Stimulated activated CD4-positive, alpha-beta T cell treated with anti-CD3 and anti-CD28 coated beads, Interleukin-1b, Interleukin-23, amount 100 ng/mL, for 1 hour (primary cell): Measurements from ENCODE around the gene ZBTB18.
"Not testable (repeated sequence)": the region's sequence is repeated elsewhere in the genome, so short reads cannot be mapped to it uniquely, and the experiment has no call there.

ENCODE experiments used
- DNase-seq, 2 donors: peaks; one replicate each; pipeline ENCODE4 v3.0.0-alpha.2; 2020; ENCODE audit warnings: low read depth in 2 of 2

ZBTB18 gene

GRCh38 chr1:244050835-244051444 is at the start of gene ZBTB18:
Gene ZBTB18, plus strand, starts transcription at chr1:244051283. Its CDS starts 149 bp downstream, at chr1:244051432.
- no peak for DNase-seq

DNA sequence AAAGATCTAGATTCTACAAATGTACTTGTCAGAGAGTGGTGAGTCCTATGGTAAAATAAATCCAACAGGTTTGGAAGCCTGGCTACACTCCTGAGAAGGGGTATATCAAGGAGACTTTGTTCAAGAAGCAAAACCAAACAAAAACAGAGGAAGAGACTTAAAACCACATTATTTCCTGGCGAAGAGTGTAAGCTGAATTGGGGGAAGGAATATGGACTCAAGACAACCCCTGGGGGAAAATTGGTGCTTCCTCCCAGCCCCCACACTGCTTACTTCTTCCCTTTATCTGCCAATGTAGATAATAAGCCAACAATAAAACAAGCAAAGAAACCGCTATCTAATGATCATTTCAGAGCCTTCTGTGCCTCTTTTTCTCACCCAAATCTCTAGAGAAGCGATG is 48.4 kb upstream of the ZBTB18 start:
- DNase-seq = no peak

DNA sequence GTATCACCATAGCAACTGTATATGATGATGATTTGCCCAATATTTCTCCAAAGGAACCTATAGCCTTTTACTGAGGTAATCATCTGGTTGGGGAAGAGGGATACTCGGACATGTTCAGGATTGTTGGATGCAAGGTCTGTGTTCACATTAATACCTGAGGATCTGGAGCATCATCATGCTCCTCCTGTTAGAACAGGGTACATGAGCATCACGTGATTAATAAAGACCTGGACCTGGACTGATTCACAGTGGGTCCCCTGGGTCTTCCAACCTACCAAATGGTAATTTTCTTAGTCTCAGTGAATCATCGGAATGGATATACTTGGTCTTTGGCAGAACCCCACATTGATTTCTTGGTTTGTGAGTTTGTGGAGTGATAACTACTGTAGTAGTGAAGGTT is 45.6 kb upstream of the ZBTB18 start:
- DNase-seq = no peak

DNA sequence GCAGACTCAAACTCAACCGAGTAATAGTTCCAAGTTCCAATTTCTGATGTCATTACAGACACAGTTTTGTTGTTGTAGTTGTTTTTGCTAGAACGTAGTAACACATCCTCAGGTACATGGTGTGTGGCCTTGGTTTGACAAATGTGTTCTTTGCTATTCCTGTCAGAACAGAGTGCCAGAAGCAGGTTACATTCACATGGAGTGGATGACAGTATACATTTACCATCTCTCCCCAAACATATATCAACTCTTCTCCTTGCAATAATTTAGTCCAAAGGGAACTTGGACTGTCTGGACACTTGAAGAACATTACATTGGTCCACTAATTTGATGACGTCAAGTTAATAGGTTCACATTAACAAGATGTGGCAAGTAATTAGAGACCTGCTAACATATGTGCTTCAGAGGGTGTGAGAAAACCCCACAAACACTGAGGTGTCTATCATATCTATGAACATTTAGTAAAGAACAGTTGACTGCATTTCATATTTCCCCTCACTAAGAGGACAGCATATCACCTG is 44.6 kb upstream of the ZBTB18 start:
- no peak for DNase-seq

DNA sequence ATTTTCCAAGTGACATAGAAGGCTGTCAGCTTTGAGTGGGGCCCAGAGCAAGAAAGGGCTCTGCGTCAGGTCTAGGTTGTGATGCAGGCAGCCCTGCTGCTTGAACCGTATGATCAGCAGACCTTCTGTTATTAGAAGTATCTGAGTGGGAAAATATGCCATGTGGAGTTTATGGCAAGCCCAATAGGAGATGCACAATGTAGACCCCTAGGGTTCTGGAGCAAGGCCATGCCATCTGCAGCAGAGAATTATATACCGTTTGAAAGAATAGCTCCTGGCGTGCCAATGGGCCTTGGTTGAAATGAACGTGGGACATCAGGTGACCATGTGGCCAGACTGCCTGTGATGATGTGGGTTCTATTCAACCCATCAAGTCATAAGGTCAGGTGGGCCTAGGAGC is 44.1 kb upstream of the ZBTB18 start:
- DNase-seq = no peak

GRCh38 chr1:244010191-244010590 is 40.9 kb upstream of the ZBTB18 start:
- DNase-seq = peak in 1 of 2 donors; percentile 10

- no peak for DNase-seq
These were observed 40.4 kb upstream of the ZBTB18 start for GRCh38 chr1:244010703-244011123.

DNA sequence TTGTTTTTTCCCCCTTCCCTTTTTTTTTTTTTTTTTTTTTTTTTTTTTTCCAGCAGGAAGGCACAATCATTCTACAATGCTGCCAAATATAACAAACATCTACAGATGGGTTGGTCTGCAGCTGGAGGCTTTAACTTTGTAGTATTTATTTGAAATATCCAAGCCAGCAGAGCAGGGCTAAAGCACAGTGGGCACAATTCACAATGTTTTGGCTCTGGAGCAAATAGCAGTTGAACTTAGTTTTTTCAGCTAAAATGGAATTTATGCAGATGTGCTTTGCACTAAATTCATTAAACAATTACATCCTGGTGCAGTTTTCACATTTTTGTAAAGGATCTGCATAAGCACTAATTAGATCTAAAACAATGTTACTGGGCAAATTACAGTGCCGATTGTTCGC is 39.8 kb upstream of the ZBTB18 start:
- no peak for DNase-seq

DNA sequence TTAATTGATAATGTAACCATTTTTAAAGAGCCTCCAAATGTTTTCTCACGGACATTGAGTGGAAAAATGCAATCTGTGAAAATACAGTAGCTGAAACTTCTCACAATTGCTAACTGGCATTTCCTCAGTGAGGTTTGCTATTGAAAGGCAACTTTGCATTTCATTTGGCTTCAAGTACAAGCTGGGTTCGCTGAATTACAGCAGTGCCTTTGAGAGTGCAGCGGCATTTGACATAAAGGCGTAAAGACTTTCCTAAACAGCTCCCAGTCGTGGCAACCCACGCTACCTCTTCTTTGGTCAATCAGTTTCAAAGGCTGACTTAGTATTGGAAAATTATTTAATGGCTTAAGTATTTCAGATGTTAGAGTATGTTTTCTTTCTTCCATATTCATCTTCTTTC is 39.3 kb upstream of the ZBTB18 start:
- DNase-seq = no peak

DNA sequence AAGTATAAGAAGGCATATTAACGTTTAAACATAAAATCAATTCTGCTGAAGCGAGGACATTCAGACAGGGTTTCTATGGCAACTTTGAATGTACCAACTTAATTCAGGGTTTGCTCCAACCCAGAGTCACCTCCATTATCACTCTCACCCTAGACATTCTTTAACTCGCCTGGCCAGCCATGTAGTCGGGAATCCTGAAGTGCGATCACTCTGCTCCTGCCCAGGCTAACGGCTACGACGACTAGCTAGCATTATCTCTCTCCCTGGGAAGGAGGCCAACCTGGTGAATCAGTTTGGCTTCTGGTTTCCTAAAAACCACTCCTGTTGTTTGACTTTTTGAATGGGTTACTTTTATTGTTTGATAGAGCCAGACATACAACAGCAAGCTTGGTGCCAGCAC is 38.9 kb upstream of the ZBTB18 start:
- DNase-seq = no peak

GRCh38 chr1:244013100-244013499 is 38.0 kb upstream of the ZBTB18 start:
- no peak for DNase-seq

GRCh38 chr1:244014862-244015261 is 36.2 kb upstream of the ZBTB18 start:
- DNase-seq = not testable (repeated sequence)

- DNase-seq = no peak
These were observed 31.0 kb upstream of the ZBTB18 start for GRCh38 chr1:244019982-244020485.

DNA sequence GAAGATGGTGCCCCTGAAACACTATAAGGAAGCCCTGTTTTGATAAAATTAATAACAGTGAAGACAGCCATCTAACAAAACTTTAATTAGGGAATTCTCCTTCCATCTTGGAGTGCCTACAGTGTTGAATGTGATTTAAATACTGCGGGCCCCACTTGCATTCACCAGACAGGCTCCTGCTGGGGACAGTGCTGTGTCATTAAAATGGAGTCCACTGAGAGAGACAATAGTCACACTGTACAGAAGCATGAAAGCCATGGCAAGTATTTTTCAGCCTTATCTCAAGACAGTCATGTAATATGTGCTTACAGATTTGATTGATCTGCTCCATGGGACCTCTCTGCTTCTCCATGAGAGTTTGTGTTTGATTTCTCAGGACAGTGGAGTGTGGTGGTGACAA is 29.7 kb upstream of the ZBTB18 start:
- DNase-seq = no peak

GRCh38 chr1:244022311-244022710 is 28.8 kb upstream of the ZBTB18 start:
- DNase-seq = no peak

DNA sequence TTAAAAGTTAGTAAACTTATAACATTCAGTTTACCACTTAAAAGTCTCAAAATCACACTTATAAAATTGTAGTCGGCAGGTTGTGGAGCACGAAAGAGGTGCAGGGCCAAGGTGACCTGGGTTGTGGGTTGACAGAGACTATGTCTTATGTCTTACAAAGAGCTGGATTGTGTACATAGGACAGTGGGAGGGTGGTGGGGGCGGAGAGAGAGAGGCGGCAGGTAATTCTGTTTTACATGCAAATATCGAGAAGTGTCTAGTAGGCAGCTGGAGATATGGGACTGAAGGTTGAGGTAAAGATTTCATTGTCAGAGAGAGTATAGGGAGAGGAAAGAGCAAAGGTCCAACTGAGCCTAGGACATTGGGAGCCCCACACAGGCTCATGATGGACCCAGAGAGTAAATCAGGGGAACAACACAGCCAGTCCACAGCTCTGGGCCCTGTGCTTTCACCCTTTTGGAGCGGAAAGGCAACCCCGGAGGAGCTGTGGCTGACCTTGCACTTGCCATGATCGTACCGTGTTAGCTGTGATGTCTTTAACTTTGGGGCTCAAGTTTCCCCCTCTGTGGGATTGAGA is 28.1 kb upstream of the ZBTB18 start:
- DNase-seq = no peak

- DNase-seq = no peak
These were observed 23.5 kb upstream of the ZBTB18 start for GRCh38 chr1:244027491-244028145.

DNA sequence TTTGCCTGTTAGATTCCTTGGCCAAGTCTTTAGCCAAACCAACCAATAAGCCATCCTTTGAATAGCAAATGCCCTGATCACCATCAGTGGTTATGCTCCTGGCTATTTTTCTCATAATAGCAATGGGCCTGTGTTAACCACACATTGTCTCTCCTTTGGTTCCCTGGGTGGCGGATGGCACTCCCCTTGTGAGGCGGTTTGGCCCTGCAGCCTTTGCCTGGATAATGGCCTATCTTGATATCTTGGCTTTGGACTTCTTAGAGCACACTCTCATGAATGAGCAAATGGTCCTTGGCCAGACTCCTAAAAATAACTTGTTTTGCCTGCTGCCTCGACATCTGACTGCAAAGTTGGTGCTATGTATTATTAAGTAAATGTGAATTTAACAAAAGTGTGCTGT is 22.4 kb upstream of the ZBTB18 start:
- DNase-seq = no peak

- DNase-seq = no peak
These were observed 22.0 kb upstream of the ZBTB18 start for GRCh38 chr1:244029124-244029523.

- DNase-seq = no peak
These were observed 20.5 kb upstream of the ZBTB18 start for GRCh38 chr1:244030481-244031040.

DNA sequence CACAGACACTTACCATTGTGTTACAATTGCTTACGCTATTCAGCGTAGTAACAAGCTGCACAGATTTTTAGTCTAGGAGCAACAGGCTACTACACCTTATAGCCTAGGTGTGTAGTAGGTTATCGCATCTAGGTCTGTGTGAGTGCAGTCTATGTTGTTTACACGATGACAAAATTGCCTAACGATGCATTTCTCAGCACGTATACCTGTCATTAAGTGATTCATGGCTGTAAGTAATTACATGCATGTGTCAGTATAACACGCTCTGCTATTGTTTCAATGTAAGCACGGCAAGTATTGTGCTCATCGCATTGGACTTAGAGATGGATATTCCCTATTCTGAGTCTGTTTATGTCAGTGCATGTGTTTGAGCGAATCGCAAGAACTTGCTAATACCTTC is 15.7 kb upstream of the ZBTB18 start:
- no peak for DNase-seq

DNA sequence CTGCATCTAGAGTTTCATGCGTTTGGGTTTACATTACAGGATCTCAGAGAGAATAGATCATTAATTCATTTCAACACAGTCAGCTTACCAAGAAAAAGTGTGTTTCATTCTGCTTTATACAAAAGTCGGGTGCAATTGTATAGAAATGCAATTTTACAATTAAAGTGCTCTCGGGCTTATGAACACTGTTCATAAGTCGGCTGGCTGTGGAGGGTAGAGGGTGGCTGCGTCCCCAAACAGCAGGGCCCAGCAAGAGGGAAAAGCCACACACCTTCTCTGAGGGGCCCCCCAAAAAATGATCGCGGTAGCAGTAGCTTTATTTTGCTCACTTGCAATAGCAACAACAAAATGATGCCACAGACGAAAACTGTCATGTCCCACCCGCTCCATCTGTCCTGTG is 13.8 kb upstream of the ZBTB18 start:
- DNase-seq = no peak
